ENCODE data around the gene MAT1A.

DNA sequence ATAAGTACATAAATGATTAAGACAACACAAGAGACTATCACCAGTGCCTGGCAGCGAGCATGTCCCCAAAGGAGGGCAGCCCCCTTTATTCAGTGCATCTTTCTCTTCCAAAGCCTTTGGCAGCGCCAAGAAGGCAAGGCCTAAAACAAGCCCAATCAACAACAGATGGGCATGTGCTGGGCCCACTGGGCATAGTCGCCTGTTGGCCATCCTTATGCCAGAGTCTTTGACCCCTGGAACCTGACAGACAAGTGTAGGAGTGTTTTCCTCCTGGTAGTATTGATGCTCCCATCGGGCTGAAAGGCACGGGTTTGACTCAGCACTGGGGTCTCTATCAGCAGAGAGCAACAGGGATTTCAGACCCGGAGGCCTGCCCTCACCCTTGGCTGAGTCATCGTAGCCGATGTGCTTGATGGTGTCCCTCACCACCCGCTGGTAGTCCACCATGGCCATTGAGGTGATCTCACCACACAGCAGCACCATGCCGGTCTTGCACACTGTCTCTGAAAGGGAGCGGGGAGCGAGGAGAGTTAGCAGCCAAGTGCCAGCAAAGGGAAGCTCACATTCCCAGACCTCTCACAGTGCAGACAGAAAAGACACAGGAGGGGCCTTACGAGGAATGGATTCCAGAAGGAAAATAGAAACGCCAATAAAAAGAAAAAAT is 5.8 kb downstream of the MAT1A start:
- TF ChIP-seq, protein P1, sequence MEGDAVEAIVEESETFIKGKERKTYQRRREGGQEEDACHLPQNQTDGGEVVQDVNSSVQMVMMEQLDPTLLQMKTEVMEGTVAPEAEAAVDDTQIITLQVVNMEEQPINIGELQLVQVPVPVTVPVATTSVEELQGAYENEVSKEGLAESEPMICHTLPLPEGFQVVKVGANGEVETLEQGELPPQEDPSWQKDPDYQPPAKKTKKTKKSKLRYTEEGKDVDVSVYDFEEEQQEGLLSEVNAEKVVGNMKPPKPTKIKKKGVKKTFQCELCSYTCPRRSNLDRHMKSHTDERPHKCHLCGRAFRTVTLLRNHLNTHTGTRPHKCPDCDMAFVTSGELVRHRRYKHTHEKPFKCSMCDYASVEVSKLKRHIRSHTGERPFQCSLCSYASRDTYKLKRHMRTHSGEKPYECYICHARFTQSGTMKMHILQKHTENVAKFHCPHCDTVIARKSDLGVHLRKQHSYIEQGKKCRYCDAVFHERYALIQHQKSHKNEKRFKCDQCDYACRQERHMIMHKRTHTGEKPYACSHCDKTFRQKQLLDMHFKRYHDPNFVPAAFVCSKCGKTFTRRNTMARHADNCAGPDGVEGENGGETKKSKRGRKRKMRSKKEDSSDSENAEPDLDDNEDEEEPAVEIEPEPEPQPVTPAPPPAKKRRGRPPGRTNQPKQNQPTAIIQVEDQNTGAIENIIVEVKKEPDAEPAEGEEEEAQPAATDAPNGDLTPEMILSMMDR (IDR thresholded peaks at IDR 0.05), result no peak
- no peak for TF ChIP-seq TCF7L2 (IDR thresholded peaks at IDR 0.05; ENCODE audit: low read depth, low read length)
- TF ChIP-seq SIN3A (IDR thresholded peaks at IDR 0.05; ENCODE audit: borderline replicate concordance, insufficient read depth, low read depth, low read length), result no peak
- no peak for TF ChIP-seq POLR2AphosphoS5 (IDR thresholded peaks at IDR 0.05; ENCODE audit: low read depth, low read length)

Data from Panc1 (cell line).